ENCODE data around the gene ITGB1BP1.

ITGB1BP1 gene, protein sequence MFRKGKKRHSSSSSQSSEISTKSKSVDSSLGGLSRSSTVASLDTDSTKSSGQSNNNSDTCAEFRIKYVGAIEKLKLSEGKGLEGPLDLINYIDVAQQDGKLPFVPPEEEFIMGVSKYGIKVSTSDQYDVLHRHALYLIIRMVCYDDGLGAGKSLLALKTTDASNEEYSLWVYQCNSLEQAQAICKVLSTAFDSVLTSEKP

DNA sequence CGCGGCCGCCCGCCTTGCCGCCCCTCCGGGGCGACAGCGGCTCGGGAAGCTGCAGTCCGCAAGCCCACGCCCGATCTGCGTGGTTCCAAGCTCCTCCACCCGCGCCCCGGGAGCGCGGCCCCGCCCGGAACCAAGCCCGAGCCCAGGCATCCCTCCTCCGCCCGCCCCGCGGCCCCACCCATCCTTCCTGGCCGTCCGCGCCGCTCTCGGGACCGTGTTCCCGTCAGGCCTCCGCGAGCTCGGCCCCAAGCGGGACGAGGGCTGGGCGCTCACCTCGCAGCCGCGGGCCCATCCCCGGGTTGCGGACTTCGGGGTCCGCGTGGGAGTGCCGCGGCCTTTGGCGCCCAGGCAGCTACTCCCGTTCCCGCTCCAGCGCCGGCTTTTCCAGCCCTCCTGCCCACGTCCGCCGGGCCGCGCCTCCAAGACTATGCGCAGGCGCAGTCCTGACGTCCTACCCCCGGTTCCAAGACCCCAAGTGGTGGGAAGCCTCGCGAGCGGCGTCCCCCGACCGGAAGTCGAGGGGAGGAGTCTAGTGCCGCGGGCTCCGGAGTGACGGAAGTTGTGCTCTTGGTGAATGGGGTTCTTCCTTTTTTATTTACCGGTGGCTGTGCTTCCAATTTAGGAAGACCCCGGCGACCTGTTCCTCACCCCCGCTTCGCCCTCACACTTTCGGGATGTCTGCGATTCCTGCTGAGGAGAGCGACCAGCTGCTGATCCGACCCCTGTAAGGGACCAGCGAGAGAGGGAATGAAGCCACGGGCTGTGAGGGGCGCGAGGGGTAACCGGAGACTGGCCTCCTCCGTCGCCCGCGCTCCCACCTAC is at the start of gene ITGB1BP1, which contains the start of gene CPSF3:
ITGB1BP1 (minus strand) TSS at position 429 of the 822 bp plus-strand sequence. CDS start 4,831 bp downstream, outside the sequence.
CPSF3 (plus strand) TSS at position 555 of the 822 bp plus-strand sequence; CDS start at position 675, 120 bp downstream.
- peak; percentile 91 for DNase-seq

DNA sequence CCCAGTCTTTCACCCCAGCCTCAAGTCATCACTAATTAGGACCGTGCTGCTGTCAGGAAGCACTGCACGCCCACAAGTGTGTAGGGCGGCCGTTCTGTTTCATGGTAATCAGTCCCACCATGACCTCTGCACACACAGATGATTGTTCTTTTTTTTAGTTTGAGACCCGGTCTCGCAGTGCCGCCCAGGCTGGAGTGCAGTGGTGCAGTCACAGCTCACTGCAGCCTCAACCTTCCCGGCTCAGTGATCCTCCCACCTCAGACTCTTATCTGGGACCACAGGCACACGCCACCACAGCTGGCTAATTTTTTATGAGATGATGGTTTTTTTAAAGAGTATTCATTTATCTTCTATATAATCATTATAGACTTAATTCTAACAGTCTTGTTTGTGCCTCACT is 49.2 kb upstream of the ITGB1BP1 start:
- DNase-seq: no peak

DNA sequence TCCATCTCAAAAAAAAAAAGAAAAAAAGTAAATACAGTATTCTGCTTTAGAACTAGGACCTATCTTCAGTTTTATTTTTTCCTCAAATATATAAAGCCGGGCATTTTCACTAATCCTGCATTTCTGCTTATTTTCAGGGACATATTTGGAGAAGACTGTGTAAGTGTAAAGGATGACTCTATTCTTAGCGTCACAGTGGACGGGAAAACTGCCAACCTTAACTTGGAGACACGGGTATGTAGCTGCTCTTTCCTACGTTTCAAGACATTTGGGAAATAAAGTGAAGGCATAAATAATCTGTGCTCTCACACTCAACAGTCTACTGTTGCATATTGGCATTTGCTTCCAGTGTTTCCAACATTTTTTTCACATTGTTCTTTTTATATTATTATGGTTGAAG is 47.9 kb upstream of the ITGB1BP1 start:
- DNase-seq: no peak

DNA sequence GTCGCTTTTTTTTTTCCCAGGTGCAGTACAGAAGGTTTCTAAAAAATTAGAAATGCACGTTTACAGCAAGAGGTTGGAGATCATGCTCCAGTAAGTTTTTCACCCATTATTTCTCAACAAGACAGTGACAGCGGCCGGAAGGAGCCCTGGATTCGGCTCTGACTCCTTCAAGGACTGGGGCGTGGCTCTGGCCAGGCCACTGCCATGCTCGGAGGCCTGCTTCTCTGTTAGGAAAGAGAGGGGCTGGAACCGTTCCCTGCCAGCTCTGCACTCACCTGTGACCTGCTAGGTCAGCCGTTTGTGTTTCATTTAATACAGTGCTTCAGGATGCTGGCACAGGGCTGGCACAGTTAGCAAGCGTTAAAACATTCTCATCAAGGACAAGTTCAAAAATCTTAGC is 44.4 kb upstream of the ITGB1BP1 start:
- no peak for DNase-seq

DNA sequence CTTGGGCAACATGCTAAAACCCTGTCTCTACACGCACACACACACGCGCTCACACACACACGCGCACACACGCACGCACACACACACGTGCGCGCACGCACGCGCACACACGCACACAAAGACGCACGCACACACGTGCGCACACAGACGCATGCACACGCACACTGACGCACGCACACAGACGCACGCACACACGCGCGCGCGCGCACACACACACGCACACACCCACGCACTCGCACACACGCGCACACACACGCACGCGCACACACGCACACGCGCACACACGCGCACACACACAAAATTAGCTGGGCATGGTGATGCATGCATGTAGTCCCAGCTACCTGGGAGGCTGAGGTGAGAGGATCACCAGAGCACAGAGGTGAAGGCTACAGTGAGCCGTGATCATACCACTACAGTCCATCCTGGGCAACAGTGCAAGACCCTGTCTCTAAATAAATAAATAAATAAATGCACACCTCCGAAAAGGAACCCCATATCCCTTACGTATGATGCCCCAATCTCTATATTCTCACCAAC is 42.9 kb upstream of the ITGB1BP1 start:
- no peak for DNase-seq

DNA sequence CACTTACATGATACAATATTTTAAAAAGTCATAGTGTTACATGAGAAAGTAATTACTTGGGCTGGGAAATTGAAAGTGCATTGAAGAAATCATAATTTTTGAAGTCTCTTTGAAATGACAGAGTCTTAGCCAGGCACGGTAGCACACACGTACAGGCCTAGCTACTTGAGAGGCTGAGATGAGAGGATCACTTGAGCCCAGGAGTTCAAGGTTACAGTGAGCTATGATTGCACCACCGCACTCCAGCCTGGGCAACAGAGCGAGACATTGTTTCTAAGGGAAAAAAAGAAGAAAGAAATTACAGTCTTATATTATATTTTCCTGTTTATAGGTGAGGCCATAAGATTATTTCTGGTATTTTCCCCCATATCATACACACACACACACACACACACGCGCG is 41.8 kb upstream of the ITGB1BP1 start:
- no peak for DNase-seq

DNA sequence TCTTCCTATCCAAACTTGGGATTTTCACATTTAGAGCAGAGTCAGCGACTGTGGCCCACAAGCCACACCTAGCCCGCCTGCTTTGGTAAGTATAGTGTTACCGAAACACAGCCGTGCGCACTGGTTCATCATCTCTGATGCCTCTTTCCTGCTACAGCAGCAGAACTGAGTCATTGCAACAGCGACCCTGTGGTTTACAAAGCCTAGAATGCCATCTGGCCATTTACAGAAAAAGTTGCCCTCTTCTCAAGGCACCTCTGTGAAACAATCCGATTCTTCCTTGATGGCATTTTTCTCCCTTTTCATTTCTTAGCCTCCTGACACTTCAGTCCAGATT is 40.3 kb upstream of the ITGB1BP1 start:
- DNase-seq: peak; percentile 68

DNA sequence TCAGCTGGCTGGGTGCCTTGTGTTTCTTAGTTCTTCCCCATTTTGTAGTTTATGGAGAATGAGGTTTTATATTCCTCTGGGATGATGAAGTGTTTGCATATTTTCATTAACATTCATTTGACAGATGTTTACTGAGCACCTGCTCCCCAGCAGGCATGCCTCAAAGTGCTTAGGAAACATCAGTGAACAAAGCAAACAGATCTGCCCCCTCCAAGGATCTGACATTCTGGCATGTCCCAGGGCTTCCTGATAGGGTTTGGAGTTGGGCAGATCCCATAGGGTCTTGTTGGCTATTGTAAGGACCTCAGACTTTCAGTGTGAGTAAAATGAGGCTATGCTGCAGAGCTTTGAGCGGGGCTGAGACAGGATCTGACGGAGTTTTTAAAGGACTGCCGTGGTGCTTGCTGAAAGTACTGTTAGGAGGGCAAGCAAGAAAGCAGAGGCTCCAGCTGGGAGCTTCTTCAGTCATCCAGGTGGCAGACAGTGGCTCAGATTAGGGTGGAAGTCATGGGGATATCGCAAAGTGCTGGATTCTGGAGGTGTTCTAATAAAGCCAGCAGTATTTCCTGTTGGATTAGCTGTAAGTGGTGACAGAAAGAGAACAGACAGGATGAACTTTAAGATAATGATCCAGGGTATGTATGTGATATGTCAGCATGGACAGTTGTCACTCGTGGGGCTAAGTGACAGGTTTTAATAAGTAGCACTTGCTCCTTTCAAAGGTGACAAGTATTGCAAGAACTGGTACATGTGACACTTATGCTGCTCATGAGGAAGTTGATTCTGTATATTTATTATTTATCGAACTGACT is 39.8 kb upstream of the ITGB1BP1 start:
- no peak for DNase-seq

DNA sequence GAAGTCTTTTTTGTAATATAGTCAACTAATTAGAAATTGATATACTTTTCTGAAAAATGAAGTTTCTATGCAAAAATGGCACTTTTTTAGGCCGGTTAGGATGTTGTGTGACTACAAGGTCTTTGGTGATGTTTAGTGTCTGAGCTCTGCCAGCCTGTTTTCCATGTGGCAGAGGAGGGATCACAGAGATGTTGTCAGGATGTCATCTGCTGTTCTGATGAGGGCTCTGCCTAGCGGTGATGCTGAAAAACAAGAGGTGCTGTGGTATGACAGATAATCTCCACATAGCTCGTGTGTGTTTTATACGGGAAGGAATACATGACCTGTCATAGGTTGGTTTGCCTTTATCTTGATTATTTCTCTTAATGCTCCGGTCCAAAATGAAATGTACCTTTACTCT is 39.0 kb upstream of the ITGB1BP1 start:
- DNase-seq: no peak

DNA sequence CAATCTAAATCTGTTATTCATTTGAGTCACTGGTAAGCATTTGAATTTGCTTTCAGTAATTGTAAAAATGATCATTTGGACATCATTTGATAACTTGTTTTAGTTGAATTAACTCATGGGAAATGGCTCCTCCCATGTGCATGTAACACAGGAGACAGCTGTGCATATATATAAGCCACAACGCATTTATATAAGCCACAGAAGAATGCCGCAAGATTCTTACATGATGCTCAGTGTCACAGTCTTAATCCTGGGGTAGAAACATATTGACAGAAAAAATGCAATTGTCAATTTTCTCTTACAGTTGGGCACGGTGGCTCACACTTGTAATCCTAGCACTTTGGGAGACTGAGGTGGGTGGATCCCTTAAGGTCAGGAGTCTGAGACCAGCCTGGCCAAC is 37.8 kb upstream of the ITGB1BP1 start:
- DNase-seq: no peak

DNA sequence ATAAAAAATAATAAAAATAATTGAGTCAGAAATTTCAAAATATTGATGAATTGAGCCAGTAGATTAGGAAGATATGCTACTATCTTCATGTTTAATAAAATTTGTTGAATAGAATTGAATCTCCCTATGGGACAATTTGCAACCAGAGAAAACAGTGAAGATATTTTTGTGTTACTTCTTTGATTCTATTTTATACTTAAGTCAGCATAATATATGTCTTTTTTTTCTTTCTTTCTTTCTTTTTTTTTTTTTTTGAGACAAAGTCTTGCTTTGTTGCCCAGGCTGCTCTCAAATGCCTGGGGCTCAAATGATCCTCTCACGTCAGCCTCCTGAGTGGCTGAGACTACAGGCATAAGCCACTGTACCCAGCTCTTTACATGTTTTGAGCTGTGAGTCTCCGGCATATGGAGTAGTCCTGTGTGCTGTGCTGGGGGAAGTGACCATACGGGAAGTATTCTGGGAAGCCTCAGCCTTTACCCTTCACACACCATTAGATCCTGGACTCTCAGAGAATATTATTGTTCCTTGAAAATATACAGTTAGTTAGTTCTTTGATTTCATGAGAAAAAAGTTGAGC is 37.2 kb upstream of the ITGB1BP1 start:
- no peak for DNase-seq

DNA sequence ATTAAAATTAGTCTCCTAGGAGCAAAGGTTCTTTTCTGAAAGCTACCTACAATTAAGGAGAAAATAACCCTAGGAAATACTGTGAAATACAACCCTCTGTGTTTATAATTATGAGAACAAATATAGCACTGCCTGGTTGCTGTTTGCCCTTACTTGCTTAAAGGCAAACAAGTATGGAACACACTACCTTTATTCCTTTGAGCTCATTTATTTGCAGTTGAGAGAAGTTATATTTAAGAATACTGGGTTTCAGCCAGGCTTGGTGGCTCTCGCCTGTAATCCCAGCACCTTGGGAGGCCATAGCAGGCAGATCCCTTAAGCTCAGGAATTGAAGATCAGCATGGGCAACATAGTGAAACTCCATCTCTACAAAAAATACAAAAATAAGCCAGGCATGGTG is 27.9 kb upstream of the ITGB1BP1 start:
- DNase-seq: no peak

DNA sequence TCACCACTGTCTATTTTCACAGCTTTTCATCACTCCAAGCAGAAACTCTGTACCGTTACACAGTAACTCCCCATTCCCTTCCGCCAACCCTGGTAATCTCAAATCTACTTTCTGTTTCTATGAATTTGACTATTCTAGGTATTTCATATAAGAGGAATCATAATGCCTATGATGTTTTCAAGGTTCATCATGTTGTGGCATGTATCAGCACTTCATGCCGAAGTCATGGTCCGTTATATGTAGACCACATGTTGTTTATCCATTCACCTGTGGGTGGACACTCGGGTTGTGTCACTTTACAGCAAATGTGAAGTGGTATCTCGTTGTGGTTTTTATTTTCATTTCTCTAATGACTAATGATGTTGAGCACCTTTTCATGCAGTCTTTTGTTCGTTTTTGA is 21.8 kb upstream of the ITGB1BP1 start:
- no peak for DNase-seq

DNA sequence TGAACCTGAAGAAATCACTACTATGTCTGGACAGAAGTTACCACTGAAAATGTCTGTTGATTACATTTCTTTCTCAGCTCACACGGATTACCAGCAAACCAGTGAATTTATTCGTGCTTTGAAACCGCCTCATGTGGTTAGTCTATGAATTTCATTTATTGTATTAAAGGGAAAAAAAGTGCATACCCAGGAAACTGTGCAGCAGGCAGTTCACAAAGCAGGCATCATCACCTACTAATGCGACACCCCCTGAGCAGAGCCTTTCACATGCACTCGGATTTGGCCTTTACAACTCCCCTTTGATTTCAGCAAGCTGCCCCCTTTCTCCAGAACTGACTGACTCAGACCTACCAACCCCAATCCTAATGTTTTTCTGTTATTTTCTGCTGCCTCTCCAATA is 20.2 kb upstream of the ITGB1BP1 start:
- no peak for DNase-seq

DNA sequence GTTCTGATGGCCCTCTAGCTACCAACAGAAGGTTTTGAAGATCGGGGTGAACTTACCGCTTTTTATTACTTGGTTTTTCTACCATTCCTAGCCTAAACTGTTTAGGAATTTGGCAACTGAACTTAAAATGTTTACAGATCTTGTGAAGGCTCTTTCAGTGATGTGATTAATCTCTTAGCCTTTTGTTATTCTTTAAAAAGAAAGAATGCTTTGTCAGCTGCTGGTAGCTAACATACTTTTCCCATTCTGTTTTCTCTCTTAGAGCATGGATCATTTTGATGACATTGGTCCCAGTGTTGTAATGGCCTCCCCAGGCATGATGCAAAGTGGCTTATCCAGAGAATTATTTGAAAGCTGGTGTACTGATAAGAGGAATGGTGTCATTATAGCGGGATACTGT is 18.2 kb upstream of the ITGB1BP1 start:
- no peak for DNase-seq

DNA sequence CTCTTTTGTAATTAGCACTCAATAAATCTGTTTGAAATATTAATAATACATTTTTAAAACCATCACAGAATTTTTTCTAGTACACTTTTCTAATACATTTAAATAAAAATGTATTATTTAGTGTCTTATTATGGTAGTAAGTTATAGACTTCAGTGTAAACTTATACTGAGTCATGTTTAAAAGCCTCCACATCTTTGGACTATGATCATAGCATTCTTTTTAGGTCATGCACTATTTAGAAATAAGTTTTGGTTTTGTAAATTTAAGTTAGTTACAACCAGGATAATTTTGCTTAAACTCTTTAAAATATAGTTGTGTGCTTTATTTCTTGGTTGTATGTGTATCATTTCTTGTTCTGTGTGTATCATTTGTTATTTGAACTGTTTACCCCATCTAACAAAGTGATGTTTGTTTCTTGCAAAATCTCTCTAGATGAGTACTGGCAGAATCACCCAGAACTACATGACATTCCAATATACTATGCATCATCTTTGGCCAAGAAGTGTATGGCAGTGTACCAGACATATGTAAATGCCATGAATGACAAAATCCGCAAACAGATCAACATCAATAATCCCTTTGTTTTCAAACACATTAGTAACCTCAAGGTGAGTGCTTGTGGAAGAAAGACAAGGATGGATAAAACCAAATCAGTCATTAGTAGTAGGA is 16.9 kb upstream of the ITGB1BP1 start:
- DNase-seq: no peak

DNA sequence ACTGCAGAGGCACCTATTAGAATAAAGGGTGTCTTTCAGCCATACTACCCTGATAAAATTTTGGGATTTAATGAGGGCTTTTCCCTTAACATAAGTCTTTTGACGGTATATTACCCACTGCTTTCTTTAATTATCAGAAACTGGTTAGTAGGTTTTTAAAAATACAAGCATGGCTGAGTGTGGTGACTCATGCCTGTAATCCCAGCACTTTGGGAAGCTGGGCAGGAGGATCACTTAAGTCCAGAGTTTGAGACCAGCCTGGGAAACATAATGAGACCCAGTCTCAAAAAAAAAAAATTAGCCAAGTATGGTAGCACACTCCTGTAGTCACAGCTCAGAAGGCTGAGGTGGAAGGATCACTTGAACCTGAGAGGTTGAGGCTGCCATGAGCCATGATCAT is 16.2 kb upstream of the ITGB1BP1 start:
- DNase-seq: no peak

DNA sequence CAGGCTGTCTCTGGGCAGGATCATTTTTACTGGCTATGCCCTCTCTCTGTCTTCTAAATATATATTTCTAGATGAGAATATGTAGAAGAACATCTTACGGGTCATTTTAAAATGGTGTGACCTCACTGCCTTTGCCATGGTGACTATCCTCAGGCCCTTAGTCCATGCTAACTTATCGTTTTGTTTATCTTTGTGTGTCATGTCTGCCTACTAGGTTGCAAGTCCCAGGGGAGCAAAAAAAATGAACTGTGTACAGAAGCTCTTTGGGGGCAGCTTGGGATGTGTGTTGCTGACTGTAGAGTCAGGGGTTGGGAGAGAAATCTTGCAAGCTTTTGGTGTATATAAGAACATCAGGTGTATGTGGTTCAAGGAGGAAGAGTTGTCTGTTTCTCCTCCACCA is 11.2 kb upstream of the ITGB1BP1 start:
- DNase-seq: no peak

DNA sequence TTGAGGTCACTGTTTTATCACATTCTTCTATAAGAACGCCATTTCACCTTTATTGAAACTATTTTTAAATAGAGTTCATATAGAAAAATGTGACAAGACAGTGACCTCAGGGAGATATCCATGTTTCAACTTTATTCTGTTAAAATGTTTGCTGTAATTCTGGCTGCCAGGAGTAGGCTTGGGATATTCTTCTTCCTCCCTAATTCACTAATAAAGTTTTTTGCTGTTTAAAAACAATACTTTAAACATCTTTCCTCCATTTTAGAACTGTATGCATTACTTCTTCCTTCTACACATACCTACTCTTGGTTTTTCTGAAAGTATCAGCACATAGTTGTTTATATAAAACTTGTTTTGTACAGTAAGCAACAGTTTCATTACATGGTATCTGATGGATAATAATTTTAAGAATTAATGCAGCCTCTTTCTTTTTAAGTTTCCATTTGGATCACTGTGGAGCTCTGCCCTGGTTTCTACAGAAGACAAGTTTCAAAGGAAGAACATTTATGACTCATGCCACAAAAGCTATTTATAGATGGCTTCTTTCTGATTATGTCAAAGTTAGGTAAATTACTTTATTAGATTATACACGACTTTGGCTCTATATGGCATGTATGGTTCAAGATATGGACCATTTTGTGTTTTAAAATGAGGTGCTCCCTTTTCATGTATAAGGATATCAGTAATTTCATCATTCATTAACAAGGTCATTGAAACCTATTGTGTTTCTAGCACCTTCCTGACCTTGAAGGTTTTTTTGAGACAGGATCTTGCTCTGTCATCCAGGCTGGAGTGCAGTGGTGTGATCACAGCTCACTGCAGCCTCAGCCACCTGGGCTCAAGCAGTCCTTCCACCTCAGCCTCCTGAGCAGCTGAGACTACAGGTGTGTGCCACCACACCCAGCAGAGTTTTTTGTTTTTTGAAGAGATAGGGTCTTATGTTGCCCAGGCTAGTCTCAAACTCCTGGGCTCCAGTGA is 7.3 kb upstream of the ITGB1BP1 start:
- no peak for DNase-seq

DNA sequence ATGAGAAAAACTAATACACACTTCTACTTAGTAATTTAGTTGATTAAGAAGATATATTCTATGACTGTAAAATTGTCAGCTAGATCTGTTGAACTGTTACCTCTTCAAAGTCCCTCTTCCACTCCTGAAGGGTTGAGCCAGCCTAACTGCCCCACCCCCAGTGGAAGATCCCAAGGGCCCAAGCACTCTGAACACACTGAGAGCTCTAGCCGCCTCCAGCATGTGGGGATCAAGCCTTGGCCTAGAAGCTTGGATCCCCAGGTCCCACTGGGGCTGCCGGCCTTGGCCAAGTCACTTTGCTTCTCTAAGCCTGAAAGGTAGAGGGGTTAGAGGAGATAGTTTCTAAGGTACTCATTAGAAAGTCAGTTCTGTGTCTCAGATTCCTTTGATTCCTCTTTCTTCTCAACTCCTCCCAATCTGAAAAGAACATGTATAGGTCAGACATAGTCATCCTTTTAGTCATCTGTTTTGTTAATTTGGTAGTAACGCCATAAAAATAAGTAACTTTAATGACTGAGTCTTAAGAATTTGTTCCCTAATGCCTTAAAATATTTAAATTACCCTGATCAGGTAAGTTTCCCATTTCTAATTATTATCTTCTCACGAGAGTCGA is 5.7 kb upstream of the ITGB1BP1 start:
- DNase-seq: no peak
